ENCODE measurements around the gene OPCML. TPM values are rescaled to one million over a fixed set of nuclear protein-coding genes. Genes with fewer than 3 reads are reported as not detected.

The OPCML gene
- total RNA-seq, 2 donors from 2014 or later: not detected

GRCh38 chr11:132809070-132809469 is 723.2 kb downstream of the OPCML start:
- H3K9me3 ChIP-seq (ENCODE audit: control insufficient read depth, low read length, poor library complexity, severe bottlenecking): no peaks in the 10 kb centered on the region
- Mint-ChIP-seq H3K4me1 (no peaks in the 10 kb centered on the region), H3K27me3 (peaks cover 24% of the 10 kb centered on the region), H3K4me3 (no peak overlapping the region), H3K27ac (no peak overlapping the region), H3K36me3 (ENCODE audit: low read depth) (no peaks in the 10 kb centered on the region)
- no peak for DNase-seq
- no peak for ATAC-seq

- Mint-ChIP-seq H3K27ac (no peak overlapping the region), H3K4me1 (no peaks in the 10 kb centered on the region), H3K36me3 (ENCODE audit: low read depth) (peaks cover 2% of the 10 kb centered on the region), H3K27me3 (no peaks in the 10 kb centered on the region), H3K4me3 (no peak overlapping the region)
- DNase-seq (no peak), ATAC-seq (no peak)
- H3K9me3 ChIP-seq (ENCODE audit: control insufficient read depth, low read length, poor library complexity, severe bottlenecking): no peaks in the 10 kb centered on the region
Measured at GRCh38 chr11:132804258-132804657, 728.0 kb downstream of the OPCML start.

GRCh38 chr11:132803436-132803835 is 728.9 kb downstream of the OPCML start:
- ATAC-seq (no peak), DNase-seq (no peak)
- H3K27me3 Mint-ChIP-seq: no peaks in the 10 kb centered on the region
- no peaks in the 10 kb centered on the region for H3K9me3 ChIP-seq (ENCODE audit: control insufficient read depth, low read length, poor library complexity, severe bottlenecking)
- peaks cover 2% of the 10 kb centered on the region for H3K36me3 Mint-ChIP-seq (ENCODE audit: low read depth)
- H3K4me1 Mint-ChIP-seq: no peaks in the 10 kb centered on the region
- H3K4me3 Mint-ChIP-seq: no peak overlapping the region
- H3K27ac Mint-ChIP-seq: no peak overlapping the region

- H3K36me3 Mint-ChIP-seq (ENCODE audit: low read depth): peaks cover 2% of the 10 kb centered on the region
- H3K4me1 Mint-ChIP-seq: no peaks in the 10 kb centered on the region
- H3K9me3 ChIP-seq (ENCODE audit: control insufficient read depth, low read length, poor library complexity, severe bottlenecking): no peaks in the 10 kb centered on the region
- no peak overlapping the region for H3K4me3 Mint-ChIP-seq
- DNase-seq (no peak), ATAC-seq (no peak)
- no peak overlapping the region for H3K27ac Mint-ChIP-seq
- H3K27me3 Mint-ChIP-seq: no peaks in the 10 kb centered on the region
Measured at GRCh38 chr11:132802947-132803346, 729.4 kb downstream of the OPCML start.

- DNase-seq (no peak), ATAC-seq (no peak)
- H3K4me1 Mint-ChIP-seq: peaks cover 2% of the 10 kb centered on the region
- H3K27me3 Mint-ChIP-seq: no peaks in the 10 kb centered on the region
- no peaks in the 10 kb centered on the region for H3K9me3 ChIP-seq (ENCODE audit: control insufficient read depth, low read length, poor library complexity, severe bottlenecking)
- no peak overlapping the region for H3K4me3 Mint-ChIP-seq
- no peak overlapping the region for H3K27ac Mint-ChIP-seq
- H3K36me3 Mint-ChIP-seq (ENCODE audit: low read depth): no peaks in the 10 kb centered on the region
Measured at GRCh38 chr11:132793831-132794230, 738.5 kb downstream of the OPCML start.

- Mint-ChIP-seq H3K27ac (no peak overlapping the region), H3K4me1 (peaks cover 2% of the 10 kb centered on the region), H3K4me3 (no peak overlapping the region), H3K27me3 (no peaks in the 10 kb centered on the region), H3K36me3 (ENCODE audit: low read depth) (no peaks in the 10 kb centered on the region)
- ATAC-seq: no peak
- DNase-seq: no peak
- no peaks in the 10 kb centered on the region for H3K9me3 ChIP-seq (ENCODE audit: control insufficient read depth, low read length, poor library complexity, severe bottlenecking)
Measured at GRCh38 chr11:132792341-132793140, 739.8 kb downstream of the OPCML start.

GRCh38 chr11:132790971-132791370 is 741.3 kb downstream of the OPCML start:
- ATAC-seq (no peak), DNase-seq (no peak)
- Mint-ChIP-seq H3K4me3 (no peak overlapping the region), H3K4me1 (peaks cover 2% of the 10 kb centered on the region), H3K36me3 (ENCODE audit: low read depth) (no peaks in the 10 kb centered on the region), H3K27ac (no peak overlapping the region), H3K27me3 (no peaks in the 10 kb centered on the region)
- H3K9me3 ChIP-seq (ENCODE audit: control insufficient read depth, low read length, poor library complexity, severe bottlenecking): no peaks in the 10 kb centered on the region

- ATAC-seq: no peak
- no peaks in the 10 kb centered on the region for H3K27me3 Mint-ChIP-seq
- H3K4me1 Mint-ChIP-seq: peaks cover 2% of the 10 kb centered on the region
- H3K9me3 ChIP-seq (ENCODE audit: control insufficient read depth, low read length, poor library complexity, severe bottlenecking): no peaks in the 10 kb centered on the region
- no peak for DNase-seq
- H3K36me3 Mint-ChIP-seq (ENCODE audit: low read depth): no peaks in the 10 kb centered on the region
- H3K27ac Mint-ChIP-seq: no peak overlapping the region
- H3K4me3 Mint-ChIP-seq: no peak overlapping the region
Measured at GRCh38 chr11:132790466-132790865, 741.8 kb downstream of the OPCML start.

- ATAC-seq: no peak
- H3K4me3 Mint-ChIP-seq: no peak overlapping the region
- no peak overlapping the region for H3K27ac Mint-ChIP-seq
- no peaks in the 10 kb centered on the region for H3K27me3 Mint-ChIP-seq
- no peaks in the 10 kb centered on the region for H3K9me3 ChIP-seq (ENCODE audit: control insufficient read depth, low read length, poor library complexity, severe bottlenecking)
- no peak for DNase-seq
- peaks cover 7% of the 10 kb centered on the region for H3K4me1 Mint-ChIP-seq
- no peaks in the 10 kb centered on the region for H3K36me3 Mint-ChIP-seq (ENCODE audit: low read depth)
Measured at GRCh38 chr11:132788816-132789325, 743.4 kb downstream of the OPCML start.

- no peak overlapping the region for H3K4me3 Mint-ChIP-seq
- no peak for DNase-seq
- H3K27ac Mint-ChIP-seq: no peak overlapping the region
- no peak for ATAC-seq
- no peaks in the 10 kb centered on the region for H3K9me3 ChIP-seq (ENCODE audit: control insufficient read depth, low read length, poor library complexity, severe bottlenecking)
- H3K27me3 Mint-ChIP-seq: no peaks in the 10 kb centered on the region
- peaks cover 5% of the 10 kb centered on the region for H3K4me1 Mint-ChIP-seq
- H3K36me3 Mint-ChIP-seq (ENCODE audit: low read depth): no peaks in the 10 kb centered on the region
Measured at GRCh38 chr11:132785878-132786277, 746.4 kb downstream of the OPCML start.

- peaks cover 5% of the 10 kb centered on the region for H3K27me3 Mint-ChIP-seq
- H3K36me3 Mint-ChIP-seq (ENCODE audit: low read depth): no peaks in the 10 kb centered on the region
- H3K4me3 Mint-ChIP-seq: no peak overlapping the region
- DNase-seq (no peak), ATAC-seq (no peak)
- H3K9me3 ChIP-seq (ENCODE audit: control insufficient read depth, low read length, poor library complexity, severe bottlenecking): no peaks in the 10 kb centered on the region
- peaks cover 7% of the 10 kb centered on the region for H3K4me1 Mint-ChIP-seq
- peak overlapping the region; percentile 14 for H3K27ac Mint-ChIP-seq
Measured at GRCh38 chr11:132784441-132784840, 747.9 kb downstream of the OPCML start.

GRCh38 chr11:132782102-132782501 is 750.2 kb downstream of the OPCML start:
- no peak overlapping the region for H3K27ac Mint-ChIP-seq
- DNase-seq (no peak), ATAC-seq (no peak)
- H3K4me1 Mint-ChIP-seq: peaks cover 7% of the 10 kb centered on the region
- no peaks in the 10 kb centered on the region for H3K9me3 ChIP-seq (ENCODE audit: control insufficient read depth, low read length, poor library complexity, severe bottlenecking)
- no peaks in the 10 kb centered on the region for H3K36me3 Mint-ChIP-seq (ENCODE audit: low read depth)
- H3K27me3 Mint-ChIP-seq: peaks cover 5% of the 10 kb centered on the region
- H3K4me3 Mint-ChIP-seq: no peak overlapping the region

- no peak overlapping the region for H3K27ac Mint-ChIP-seq
- H3K9me3 ChIP-seq (ENCODE audit: control insufficient read depth, low read length, poor library complexity, severe bottlenecking): no peaks in the 10 kb centered on the region
- no peaks in the 10 kb centered on the region for H3K36me3 Mint-ChIP-seq (ENCODE audit: low read depth)
- peaks cover 5% of the 10 kb centered on the region for H3K27me3 Mint-ChIP-seq
- peaks cover 12% of the 10 kb centered on the region for H3K4me1 Mint-ChIP-seq
- DNase-seq (no peak), ATAC-seq (no peak)
- no peak overlapping the region for H3K4me3 Mint-ChIP-seq
Measured at GRCh38 chr11:132780046-132780445, 752.3 kb downstream of the OPCML start.

- H3K27me3 Mint-ChIP-seq: peaks cover 5% of the 10 kb centered on the region
- H3K36me3 Mint-ChIP-seq (ENCODE audit: low read depth): no peaks in the 10 kb centered on the region
- H3K27ac Mint-ChIP-seq: no peak overlapping the region
- peaks cover 12% of the 10 kb centered on the region for H3K4me1 Mint-ChIP-seq
- ATAC-seq (no peak), DNase-seq (no peak)
- no peaks in the 10 kb centered on the region for H3K9me3 ChIP-seq (ENCODE audit: control insufficient read depth, low read length, poor library complexity, severe bottlenecking)
- H3K4me3 Mint-ChIP-seq: no peak overlapping the region
Measured at GRCh38 chr11:132779497-132779896, 752.8 kb downstream of the OPCML start.
